Mesenchymal stem cell (in vitro differentiated cells and primary cell): ENCODE results near the gene FARP1.

Source experiments
- DNase-seq: peaks from one replicate; pipeline ENCODE4 v3.0.0-alpha.2; 2013
- H2AFZ ChIP-seq: one replicate; pipeline ENCODE4 v1.6.1; 2013; ENCODE audit warnings: low read depth, mild to moderate bottlenecking, control low read depth, inconsistent platforms, low read length, moderate library complexity
- H2AK5ac ChIP-seq: 2 replicates; pipeline ENCODE4 v1.6.1; 2013; ENCODE audit warnings: low read length, moderate library complexity, mild to moderate bottlenecking, inconsistent platforms; ENCODE audit not compliant: severe bottlenecking
- H2BK120ac ChIP-seq: one replicate; pipeline ENCODE4 v1.6.1; 2013; ENCODE audit warnings: low read depth, mild to moderate bottlenecking, inconsistent platforms, low read length, moderate library complexity
- H2BK12ac ChIP-seq, 2 experiments: one replicate each; pipeline ENCODE4 v1.6.1; 2013; ENCODE audit warnings: inconsistent platforms in 2 of 2, low read length in 2 of 2, mild to moderate bottlenecking in 2 of 2, moderate library complexity in 2 of 2, control low read depth in 1 of 2
- H2BK15ac ChIP-seq: one replicate; pipeline ENCODE4 v1.6.1; 2013; ENCODE audit warnings: mild to moderate bottlenecking, low read depth, inconsistent platforms; ENCODE audit not compliant: poor library complexity, severe bottlenecking
- H2BK5ac ChIP-seq: 2 replicates; pipeline ENCODE4 v1.6.1; 2013; ENCODE audit warnings: low read depth, mild to moderate bottlenecking, low read length, control low read depth, inconsistent platforms; ENCODE audit not compliant: poor library complexity, severe bottlenecking
- H3K14ac ChIP-seq, 2 experiments: one replicate each; pipeline ENCODE4 v1.6.1; 2013; ENCODE audit warnings: inconsistent platforms in 2 of 2, low read length in 2 of 2, control low read depth in 1 of 2, mild to moderate bottlenecking in 1 of 2, moderate library complexity in 1 of 2
- H3K18ac ChIP-seq, 2 experiments: one replicate each; pipeline ENCODE4 v1.6.1; 2013; ENCODE audit warnings: inconsistent platforms in 2 of 2, low read length in 2 of 2, control low read depth in 1 of 2, low read depth in 1 of 2, mild to moderate bottlenecking in 1 of 2
- H3K23ac ChIP-seq, 2 experiments: one replicate each; pipeline ENCODE4 v1.6.1; 2013; ENCODE audit warnings: inconsistent platforms in 2 of 2, low read length in 2 of 2, mild to moderate bottlenecking in 2 of 2, moderate library complexity in 2 of 2, control low read depth in 1 of 2
- H3K27ac ChIP-seq: 2 replicates; pipeline ENCODE4 v1.5.1; 2013; ENCODE audit warnings: mild to moderate bottlenecking, moderate library complexity, low read length, control low read depth, inconsistent platforms; ENCODE audit not compliant: poor library complexity, severe bottlenecking
- H3K27me3 ChIP-seq, 2 experiments: 2 replicates each; pipeline versions ENCODE4 v1.6.1 to v1.7.0; 2013; ENCODE audit warnings: low read length in 2 of 2, mild to moderate bottlenecking in 2 of 2, moderate library complexity in 2 of 2, control low read depth in 1 of 2, inconsistent platforms in 1 of 2; ENCODE audit not compliant: control insufficient read depth in 1 of 2, insufficient read depth in 1 of 2
- H3K36me3 ChIP-seq, 2 experiments: 2 replicates each; pipeline versions ENCODE4 v1.6.1 to v1.7.0; 2013; ENCODE audit warnings: low read length in 2 of 2, control low read depth in 1 of 2, inconsistent platforms in 1 of 2, low read depth in 1 of 2, mild to moderate bottlenecking in 1 of 2; ENCODE audit not compliant: insufficient read depth in 2 of 2, control insufficient read depth in 1 of 2
- H3K4ac ChIP-seq, 2 experiments: one replicate each; pipeline ENCODE4 v1.6.1; 2013; ENCODE audit warnings: inconsistent platforms in 2 of 2, low read length in 2 of 2, mild to moderate bottlenecking in 2 of 2, moderate library complexity in 2 of 2, control low read depth in 1 of 2, low read depth in 1 of 2
- H3K4me1 ChIP-seq: 2 replicates; pipeline ENCODE4 v1.6.1; 2013; ENCODE audit warnings: low read depth, low read length, control low read depth; ENCODE audit not compliant: control insufficient read depth, insufficient read depth
- H3K4me2 ChIP-seq: 2 replicates; pipeline ENCODE4 v1.6.1; 2013; ENCODE audit warnings: low read length, mild to moderate bottlenecking, inconsistent platforms; ENCODE audit not compliant: poor library complexity, severe bottlenecking
- H3K4me3 ChIP-seq, 2 experiments: 2 replicates each; pipeline versions ENCODE4 v1.5.1 to v1.7.0; 2013; ENCODE audit warnings: low read length in 2 of 2, mild to moderate bottlenecking in 2 of 2, control low read depth in 1 of 2, low read depth in 1 of 2; ENCODE audit not compliant: insufficient read depth in 1 of 2
- H3K79me1 ChIP-seq: replicated peaks from 2 replicates; pipeline ENCODE4 v1.6.1; 2013; ENCODE audit warnings: mild to moderate bottlenecking, control low read depth, low read length, inconsistent platforms; ENCODE audit not compliant: poor library complexity, severe bottlenecking
- H3K9ac ChIP-seq: 2 replicates; pipeline ENCODE4 v1.7.0; 2013; ENCODE audit warnings: mild to moderate bottlenecking, low read length, moderate library complexity
- H3K9me3 ChIP-seq: 2 replicates; pipeline ENCODE4 v1.7.0; 2013; ENCODE audit warnings: mild to moderate bottlenecking, low read length; ENCODE audit not compliant: control insufficient read depth
- H4K8ac ChIP-seq: one replicate; pipeline ENCODE4 v1.6.1; 2013; ENCODE audit warnings: inconsistent platforms, mild to moderate bottlenecking, low read length, moderate library complexity
- H4K91ac ChIP-seq: one replicate; pipeline ENCODE4 v1.6.1; 2013; ENCODE audit warnings: mild to moderate bottlenecking, low read length, inconsistent platforms
- WGBS: methylation state at CpG from one replicate; pipeline ENCODE4 v1.1.7; 2013; ENCODE audit warnings: mixed read lengths; 5-methylcytosine and 5-hydroxymethylcytosine counted together

FARP1 gene

DNA sequence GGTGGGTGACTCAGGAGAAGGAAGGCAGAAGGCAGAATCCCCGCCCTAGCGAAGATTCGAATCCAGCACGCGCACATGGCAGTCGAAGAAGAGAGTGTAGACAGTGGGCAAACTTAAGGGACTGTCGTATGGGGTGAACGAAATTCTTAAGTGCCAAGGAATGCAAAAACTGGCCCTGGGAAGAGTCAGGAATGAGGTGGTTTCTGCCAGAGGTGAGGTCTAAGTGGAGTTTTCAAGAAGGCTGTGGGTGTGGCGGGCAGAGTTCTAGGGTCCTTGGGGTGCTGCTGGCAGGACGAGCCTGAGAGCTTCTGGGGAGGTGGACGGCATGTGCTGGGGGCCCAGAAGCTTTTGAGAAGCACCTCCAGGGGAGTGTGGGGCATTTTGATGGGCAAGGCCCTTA is 98.1 kb downstream of the FARP1 start:
- H3K9ac ChIP-seq, result no peak overlapping the region

DNA sequence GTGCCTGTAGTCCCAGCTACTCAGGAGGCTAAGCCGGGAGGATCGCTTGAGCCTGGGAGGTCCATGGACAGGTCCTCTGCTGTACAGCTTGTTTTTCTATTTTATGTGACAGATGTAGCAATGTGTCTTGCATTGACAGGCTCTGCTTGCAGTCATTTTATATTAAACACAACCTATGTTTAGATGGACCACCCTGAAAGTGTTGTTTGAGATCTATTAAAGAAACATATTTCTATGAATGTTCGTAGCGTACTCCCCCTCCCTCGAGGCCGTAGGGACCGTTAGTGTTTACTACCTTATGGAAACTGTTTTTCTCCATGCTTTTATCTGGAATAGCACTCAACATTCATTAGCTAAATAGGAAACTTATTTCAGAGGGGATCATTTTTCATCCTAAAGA is 99.1 kb downstream of the FARP1 start:
- no peak for DNase-seq
- H3K9ac ChIP-seq, result no peak overlapping the region
- no peaks in the 10 kb centered on the region for H3K9me3 ChIP-seq
- no peak overlapping the region for H2BK15ac ChIP-seq
- no peak overlapping the region for H3K4ac ChIP-seq
- H3K36me3 ChIP-seq, result peaks cover 0 to 11% of the 10 kb centered on the region in 2 experiments
- 98% methylated on average over 7 of the region's 7 CpGs for WGBS
- H2BK120ac ChIP-seq, result no peak overlapping the region
- H4K8ac ChIP-seq, result no peak overlapping the region
- no peak overlapping the region for H2BK12ac ChIP-seq
- no peak overlapping the region for H3K18ac ChIP-seq
- no peak overlapping the region for H3K14ac ChIP-seq
- H2AFZ ChIP-seq, result no peak overlapping the region
- no peak overlapping the region for H3K23ac ChIP-seq
- no peak overlapping the region for H2AK5ac ChIP-seq
- H3K4me3 ChIP-seq, result no peak overlapping the region
- no peak overlapping the region for H3K27ac ChIP-seq
- no peak overlapping the region for H2BK5ac ChIP-seq
- no peak overlapping the region for H3K4me2 ChIP-seq
- peaks cover 42% of the 10 kb centered on the region for H3K79me1 ChIP-seq
- H3K4me1 ChIP-seq, result peaks cover 14% of the 10 kb centered on the region
- no peak overlapping the region for H4K91ac ChIP-seq
- no peaks in the 10 kb centered on the region for H3K27me3 ChIP-seq

More for the DNA sequence above, 98.1 kb downstream of the FARP1 start:
- Histone ChIP-seq H3K9me3 (no peaks in the 10 kb centered on the region), H3K18ac (no peak overlapping the region), H3K4me1 (peaks cover 11% of the 10 kb centered on the region), H2BK5ac (no peak overlapping the region), H2BK12ac (no peak overlapping the region), H3K4ac (no peak overlapping the region), H3K4me2 (no peak overlapping the region), H3K79me1 (peaks cover 43% of the 10 kb centered on the region), H3K4me3 (no peak overlapping the region), H4K91ac (no peak overlapping the region), H3K27ac (no peak overlapping the region), H3K14ac (no peak overlapping the region), H2BK15ac (no peak overlapping the region), H3K36me3 (peaks cover 0 to 13% of the 10 kb centered on the region in 2 experiments), H2AFZ (no peak overlapping the region), H3K23ac (no peak overlapping the region), H4K8ac (no peak overlapping the region), H2AK5ac (no peak overlapping the region), H3K27me3 (no peaks in the 10 kb centered on the region), H2BK120ac (no peak overlapping the region)
- WGBS, result 97% methylated on average over 11 of the region's 11 CpGs
- no peak for DNase-seq

GRCh38 chr13:98242403-98242802 is 99.5 kb downstream of the FARP1 start:
- Histone ChIP-seq H3K79me1 (peaks cover 42% of the 10 kb centered on the region), H2AK5ac (no peak overlapping the region), H2BK120ac (no peak overlapping the region), H3K18ac (no peak overlapping the region), H2BK5ac (no peak overlapping the region), H2AFZ (no peak overlapping the region), H3K4me2 (no peak overlapping the region), H3K9ac (no peak overlapping the region), H3K23ac (no peak overlapping the region), H4K91ac (no peak overlapping the region), H3K4me1 (peaks cover 16% of the 10 kb centered on the region), H3K36me3 (peaks cover 0 to 15% of the 10 kb centered on the region in 2 experiments), H3K27ac (no peak overlapping the region), H3K4ac (no peak overlapping the region), H3K4me3 (no peak overlapping the region), H2BK15ac (no peak overlapping the region), H4K8ac (no peak overlapping the region), H2BK12ac (no peak overlapping the region), H3K14ac (no peak overlapping the region), H3K27me3 (no peaks in the 10 kb centered on the region), H3K9me3 (no peaks in the 10 kb centered on the region)
- WGBS, result 94% methylated on average over 4 of the region's 4 CpGs
- no peak for DNase-seq

DNA sequence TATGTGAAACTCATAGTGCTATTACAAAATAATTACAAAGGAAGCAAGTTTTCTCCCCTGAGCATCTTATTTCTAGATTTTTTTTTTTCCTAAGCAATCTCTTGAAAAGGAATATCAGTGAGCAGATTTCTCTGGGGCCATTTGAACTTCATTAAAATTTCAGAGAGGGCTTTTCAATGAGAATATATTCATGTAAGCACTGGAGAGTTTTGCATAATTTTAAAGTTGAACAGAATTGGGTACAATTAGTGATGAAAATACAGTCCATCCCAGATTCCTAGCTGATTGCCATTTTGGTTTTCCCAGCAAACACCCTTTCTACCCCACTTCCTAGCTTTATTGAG is 101.0 kb downstream of the FARP1 start:
- Histone ChIP-seq H3K18ac (no peak overlapping the region), H3K4me2 (no peak overlapping the region), H3K9ac (no peak overlapping the region), H2AFZ (no peak overlapping the region), H3K79me1 (peaks cover 39% of the 10 kb centered on the region), H3K36me3 (peaks cover 0 to 19% of the 10 kb centered on the region in 2 experiments), H3K27me3 (no peaks in the 10 kb centered on the region), H3K27ac (no peak overlapping the region), H3K4me1 (peaks cover 16% of the 10 kb centered on the region), H2BK120ac (no peak overlapping the region), H2BK15ac (no peak overlapping the region), H4K8ac (no peak overlapping the region), H3K14ac (no peak overlapping the region), H3K23ac (no peak overlapping the region), H3K4ac (no peak overlapping the region), H4K91ac (no peak overlapping the region), H2BK5ac (no peak overlapping the region), H3K4me3 (no peak overlapping the region), H2BK12ac (no peak overlapping the region), H2AK5ac (no peak overlapping the region), H3K9me3 (no peaks in the 10 kb centered on the region)
- no peak for DNase-seq
